HG02943 (cell line): ENCODE results near the gene NMT2.

ENCODE experiments used
- ATAC-seq: cut with Tn5 transposase; IDR thresholded peaks from one replicate; pipeline ENCODE4 v1.9.1; 2021; ENCODE audit warnings: mild to moderate bottlenecking, low read depth, moderate library complexity; ENCODE audit not compliant: unreplicated experiment

NMT2 gene

DNA sequence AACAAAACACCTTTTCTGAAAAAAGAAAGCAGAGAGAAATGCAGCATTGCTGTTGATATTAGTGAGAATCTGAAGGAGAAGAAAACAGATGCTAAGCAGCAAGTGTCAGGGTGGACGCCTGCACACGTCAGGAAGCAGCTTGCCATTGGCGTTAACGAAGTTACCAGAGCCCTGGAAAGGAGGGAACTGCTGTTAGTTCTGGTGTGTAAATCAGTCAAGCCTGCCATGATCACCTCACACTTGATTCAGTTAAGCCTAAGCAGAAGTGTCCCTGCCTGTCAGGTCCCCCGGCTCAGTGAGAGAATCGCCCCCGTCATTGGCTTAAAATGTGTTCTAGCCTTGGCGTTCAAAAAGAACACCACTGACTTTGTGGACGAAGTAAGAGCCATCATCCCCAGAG lies 65.0 kb downstream of the NMT2 start:
- no peak for ATAC-seq

DNA sequence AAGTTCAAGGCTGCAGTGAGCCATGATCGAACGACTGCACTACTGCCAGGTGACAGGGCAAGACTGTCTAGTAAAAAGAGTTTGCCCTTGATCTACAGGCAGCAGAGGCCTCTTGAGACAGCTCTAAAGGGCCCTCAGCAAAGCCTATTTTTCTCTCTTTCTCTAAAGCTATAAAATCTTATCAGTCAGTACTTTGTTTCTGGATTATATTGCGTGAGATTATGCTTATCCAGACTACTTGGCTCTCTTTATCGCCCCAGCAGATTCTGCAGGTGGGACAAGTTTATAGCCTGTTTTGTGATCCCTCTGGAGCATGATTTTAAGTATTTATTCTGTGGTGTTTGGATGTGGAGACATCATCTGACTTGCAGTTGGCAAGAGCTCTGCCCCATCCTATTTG lies 68.6 kb downstream of the NMT2 start:
- ATAC-seq: no peak

DNA sequence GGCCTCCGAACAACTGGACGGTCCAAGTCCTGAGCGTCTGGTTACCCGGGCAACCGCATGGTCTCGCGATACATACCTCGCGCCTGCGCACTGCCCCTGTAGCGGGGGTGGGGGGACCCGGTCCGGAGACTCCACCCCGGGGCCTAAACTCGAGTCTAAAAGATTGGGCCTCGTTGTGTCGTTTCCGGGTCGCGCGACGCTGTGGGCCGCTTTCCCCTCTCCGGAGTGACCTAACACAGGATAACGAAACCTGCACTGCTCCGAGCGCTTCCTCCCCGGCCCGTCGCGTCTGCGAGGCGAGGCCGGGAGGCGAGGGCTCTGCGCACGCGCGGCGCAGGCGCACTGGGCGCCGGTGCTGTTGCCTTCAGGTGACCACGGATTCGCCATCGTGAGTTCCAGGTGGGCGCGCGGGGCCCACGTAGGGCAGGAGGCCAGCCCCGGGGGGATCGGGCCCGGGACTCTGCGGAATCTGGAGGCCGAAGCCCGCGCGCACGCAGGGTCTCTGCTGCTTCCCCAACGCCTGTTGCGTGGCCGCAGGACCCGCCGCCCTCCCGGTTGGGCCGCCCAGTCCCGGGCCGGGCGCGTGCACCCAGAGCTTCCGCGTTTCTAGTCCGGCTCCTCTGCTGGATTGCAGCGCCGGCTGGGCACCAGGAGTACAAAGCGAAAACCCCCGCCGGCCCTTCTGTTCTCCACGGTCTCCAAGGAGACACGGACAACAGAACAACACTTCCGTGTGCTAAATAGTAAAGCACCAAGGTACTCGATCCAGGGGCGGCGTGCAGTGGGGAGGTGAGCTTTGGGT lies 71.3 kb downstream of the NMT2 start, which contains the start of gene RPP38:
RPP38 (plus strand) TSS at position 345 of the 802 bp plus-strand sequence. CDS start 5,960 bp downstream, outside the sequence.
- peak; percentile 78 for ATAC-seq

DNA sequence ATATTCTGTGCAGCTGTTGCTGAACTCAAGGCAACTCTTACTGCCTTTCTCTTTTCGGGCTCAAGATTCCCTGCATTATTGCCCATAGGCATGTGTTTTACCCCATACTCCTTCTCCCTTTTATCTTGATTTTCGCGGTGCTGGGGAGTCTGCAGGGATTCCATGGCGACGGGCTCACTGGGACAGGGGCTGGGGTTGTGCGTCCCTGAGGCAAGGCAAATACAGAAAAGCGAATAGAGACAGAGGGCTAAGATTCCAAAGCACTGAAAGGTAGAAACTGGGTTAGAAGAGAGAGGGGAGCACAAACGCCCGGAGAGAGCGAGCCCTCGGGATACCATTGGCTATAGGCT lies 71.9 kb downstream of the NMT2 start:
- ATAC-seq: peak; percentile 23

DNA sequence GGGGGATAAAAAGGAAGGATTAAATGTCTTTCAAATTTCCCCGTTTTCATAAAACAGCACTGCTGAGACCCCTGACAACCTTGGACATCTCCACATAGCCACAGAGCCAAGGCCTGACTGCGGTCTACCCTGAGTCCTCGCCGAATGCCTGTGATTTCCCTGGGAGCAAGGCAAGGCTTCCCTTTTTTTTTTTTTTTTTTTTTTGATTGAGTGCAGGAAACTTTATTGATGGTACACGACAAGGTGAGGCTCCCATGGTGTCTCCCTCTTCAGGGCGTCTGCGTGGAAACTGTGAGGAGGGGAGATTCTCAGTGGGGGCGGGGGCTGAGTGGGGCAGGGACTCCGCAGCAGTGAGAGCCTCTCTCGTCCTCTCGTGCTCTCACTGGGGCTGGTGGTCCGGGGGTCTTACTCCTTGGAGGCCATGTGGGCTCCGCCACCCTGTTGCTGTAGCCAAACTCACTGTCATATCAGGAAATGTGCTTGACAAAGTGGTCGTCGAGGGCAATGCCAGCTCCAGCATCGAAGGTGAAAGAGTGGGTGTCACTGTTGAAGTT lies 75.6 kb downstream of the NMT2 start:
- ATAC-seq: no peak

GRCh38 chr10:15091418-15091817 lies 77.1 kb downstream of the NMT2 start:
- ATAC-seq: no peak

DNA sequence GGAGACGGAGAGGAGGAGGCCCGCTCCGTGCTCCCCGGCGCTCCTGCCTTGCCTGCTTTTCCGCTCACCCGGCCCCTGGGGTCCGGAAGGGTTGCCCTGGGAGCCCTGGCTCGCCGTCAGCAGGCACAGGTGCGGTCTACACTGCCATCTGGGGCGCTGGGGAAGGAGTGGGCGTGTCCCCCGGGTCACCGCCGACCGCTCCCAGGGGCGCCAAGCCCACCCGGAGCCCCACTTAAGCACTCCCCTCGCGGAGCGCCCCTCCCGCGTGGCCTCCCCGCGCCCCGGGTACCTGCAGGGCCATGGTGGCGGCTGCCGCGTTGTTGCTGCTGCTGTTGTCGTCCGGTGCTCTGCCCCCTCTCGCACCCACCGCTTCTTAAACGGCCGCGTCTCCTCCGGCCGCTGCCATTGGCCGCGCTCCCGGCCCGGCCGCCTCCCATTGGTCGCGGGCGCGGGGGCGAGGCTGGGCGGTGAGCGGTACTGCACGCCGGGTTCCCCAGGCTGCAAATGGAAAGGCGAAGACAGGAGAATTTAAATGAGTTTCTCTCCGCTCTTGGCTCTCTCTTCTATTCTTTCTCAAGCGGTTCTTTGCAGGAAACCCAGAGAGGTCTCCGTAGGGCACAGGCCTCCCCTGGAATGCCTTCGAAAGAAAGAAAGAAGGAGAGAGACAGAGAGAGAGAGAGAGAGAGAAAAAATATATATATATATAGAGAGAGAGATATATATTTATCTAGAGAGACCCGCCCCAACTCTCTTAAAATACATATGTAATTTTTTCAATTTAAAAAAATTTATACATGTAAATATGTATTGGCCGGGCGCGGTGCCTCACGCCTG lies 79.8 kb downstream of the NMT2 start, which contains the start of gene ACBD7:
ACBD7 (minus strand) TSS at position 349 of the 834 bp plus-strand sequence; CDS start at position 301, 48 bp downstream.
- peak; percentile 100 for ATAC-seq

GRCh38 chr10:15084502-15084922 lies 84.0 kb downstream of the NMT2 start:
- no peak for ATAC-seq

- no peak for ATAC-seq
Observed at GRCh38 chr10:15083674-15084501, 84.6 kb downstream of the NMT2 start.

GRCh38 chr10:15075421-15075820 lies 93.1 kb downstream of the NMT2 start:
- ATAC-seq: no peak

- ATAC-seq: no peak
Observed at GRCh38 chr10:15072358-15072757, 96.1 kb downstream of the NMT2 start.

DNA sequence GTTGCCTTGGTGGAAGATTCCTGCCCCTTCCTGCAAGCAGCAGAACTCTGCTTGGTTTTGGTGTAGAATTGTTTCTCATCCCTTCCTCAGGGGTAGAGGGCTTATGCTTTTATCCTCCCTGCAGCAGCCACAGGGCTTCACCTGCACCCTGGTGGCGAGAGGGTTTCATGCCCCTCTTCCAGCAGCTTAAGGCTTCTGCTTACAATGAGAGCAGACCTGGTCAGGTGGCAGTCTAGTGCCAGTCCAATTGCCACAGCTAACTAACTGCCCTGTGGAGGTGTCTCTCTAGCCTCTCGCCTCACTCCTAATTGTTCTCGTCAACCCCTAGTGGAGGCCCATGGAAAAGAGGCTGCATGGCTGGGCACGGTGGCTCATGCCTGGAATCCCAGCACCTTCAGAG lies 99.3 kb downstream of the NMT2 start:
- ATAC-seq: no peak

- ATAC-seq: no peak
Observed at GRCh38 chr10:15068802-15069201, 99.7 kb downstream of the NMT2 start.

- ATAC-seq: no peak
Observed at GRCh38 chr10:15067154-15067553, 101.3 kb downstream of the NMT2 start.

DNA sequence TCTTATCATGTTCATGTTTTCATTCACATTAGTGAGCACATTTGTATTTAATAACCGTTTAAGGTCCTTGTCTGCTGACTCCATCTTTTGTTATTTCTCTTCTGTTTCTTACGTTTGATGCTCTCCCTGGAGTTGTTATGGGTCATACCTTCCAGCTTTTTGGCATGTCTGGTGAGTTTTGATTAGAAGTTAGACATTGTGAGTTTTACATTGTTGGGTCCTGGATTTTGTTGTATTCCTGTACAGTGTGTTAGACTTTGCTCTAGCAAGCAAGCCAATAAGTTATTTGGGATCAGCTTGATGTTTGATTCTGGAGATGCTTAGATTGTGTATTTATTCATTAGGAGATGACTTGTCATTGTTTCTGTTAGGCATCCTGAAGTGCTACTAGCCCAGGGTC lies 107.9 kb downstream of the NMT2 start:
- no peak for ATAC-seq

GRCh38 chr10:15059914-15060313 lies 108.6 kb downstream of the NMT2 start:
- ATAC-seq: no peak

DNA sequence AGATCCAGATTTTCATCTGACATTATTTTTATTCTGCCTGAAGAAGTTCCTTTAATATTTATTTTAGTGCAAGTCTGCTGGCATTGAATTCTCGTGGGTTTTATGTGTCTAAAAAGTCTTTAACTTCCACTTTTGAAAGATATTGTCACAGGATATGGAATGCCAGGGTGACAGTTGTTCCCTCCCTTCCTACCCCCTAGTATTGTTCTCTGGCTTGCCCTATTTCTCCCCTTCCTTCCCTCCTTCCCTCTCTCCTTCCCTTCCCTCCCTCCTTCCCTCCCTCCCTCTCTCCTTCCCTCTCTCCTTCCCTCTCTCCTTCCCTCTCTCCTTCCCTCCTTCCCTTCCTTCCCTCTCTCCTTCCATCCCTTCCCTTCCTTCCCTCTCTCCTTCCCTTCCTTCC lies 109.8 kb downstream of the NMT2 start:
- no peak for ATAC-seq
